ENCODE results near the gene SBF1.

DNA sequence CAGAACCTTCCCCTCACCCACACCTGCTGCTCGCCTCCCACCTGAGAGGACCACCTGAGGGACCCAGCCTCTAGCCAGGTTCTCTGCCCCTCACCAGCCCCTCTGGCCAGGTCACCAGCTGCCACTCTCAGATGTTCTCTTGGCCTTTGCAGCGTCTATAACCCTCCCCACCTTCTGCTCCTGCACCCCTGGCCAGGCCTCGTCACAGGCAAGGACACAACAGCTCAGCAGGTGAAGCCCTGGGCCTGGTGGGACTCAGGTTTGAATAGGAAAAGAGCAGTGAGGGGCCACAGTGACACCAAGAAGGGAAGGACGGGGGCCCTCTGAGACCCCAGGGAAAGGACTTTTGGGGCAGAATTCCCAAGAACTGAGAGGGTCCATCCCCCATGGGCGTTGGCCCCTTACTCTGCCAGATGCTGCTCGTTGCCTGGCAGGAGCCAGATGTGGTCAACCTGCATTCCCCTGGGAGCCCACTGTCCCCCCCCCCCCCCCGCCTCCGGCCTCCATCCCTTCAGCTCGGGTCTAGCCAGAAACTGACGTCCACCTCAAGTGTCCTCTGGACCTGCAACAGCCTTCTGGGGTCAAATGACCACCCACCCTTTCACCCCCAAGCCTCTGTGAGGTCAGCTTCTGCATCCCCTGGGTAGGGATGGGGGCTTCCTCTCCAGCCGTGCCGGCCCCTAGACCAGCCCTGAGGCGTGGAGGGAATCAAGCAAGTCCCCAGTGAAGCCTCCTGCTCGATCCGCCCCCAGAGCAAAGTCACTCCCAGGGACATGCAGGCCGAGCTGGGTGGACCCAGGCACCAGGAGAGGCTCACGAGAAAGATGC is 28.7 kb downstream of the SBF1 start:
- TF ChIP-seq, protein P1, sequence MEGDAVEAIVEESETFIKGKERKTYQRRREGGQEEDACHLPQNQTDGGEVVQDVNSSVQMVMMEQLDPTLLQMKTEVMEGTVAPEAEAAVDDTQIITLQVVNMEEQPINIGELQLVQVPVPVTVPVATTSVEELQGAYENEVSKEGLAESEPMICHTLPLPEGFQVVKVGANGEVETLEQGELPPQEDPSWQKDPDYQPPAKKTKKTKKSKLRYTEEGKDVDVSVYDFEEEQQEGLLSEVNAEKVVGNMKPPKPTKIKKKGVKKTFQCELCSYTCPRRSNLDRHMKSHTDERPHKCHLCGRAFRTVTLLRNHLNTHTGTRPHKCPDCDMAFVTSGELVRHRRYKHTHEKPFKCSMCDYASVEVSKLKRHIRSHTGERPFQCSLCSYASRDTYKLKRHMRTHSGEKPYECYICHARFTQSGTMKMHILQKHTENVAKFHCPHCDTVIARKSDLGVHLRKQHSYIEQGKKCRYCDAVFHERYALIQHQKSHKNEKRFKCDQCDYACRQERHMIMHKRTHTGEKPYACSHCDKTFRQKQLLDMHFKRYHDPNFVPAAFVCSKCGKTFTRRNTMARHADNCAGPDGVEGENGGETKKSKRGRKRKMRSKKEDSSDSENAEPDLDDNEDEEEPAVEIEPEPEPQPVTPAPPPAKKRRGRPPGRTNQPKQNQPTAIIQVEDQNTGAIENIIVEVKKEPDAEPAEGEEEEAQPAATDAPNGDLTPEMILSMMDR (conservative IDR thresholded peaks at IDR 0.05; ENCODE audit: low read depth, low read length): no peak
- no peak for TF ChIP-seq EZH2 (IDR thresholded peaks at IDR 0.05; ENCODE audit: borderline replicate concordance, low read depth, low read length, poor library complexity, severe bottlenecking)

Measured in A673 (cell line).